Liver (tissue), 9 donors: Measurements from ENCODE around the gene ORMDL3. TPM values are rescaled to one million over a fixed set of nuclear protein-coding genes. Genes with fewer than 3 reads are reported as not detected.
"Not testable (repeated sequence)": the region's sequence is repeated elsewhere in the genome, so short reads cannot be mapped to it uniquely, and the experiment has no call there.

ENCODE experiments used
- DNase-seq: peaks from one replicate; pipeline ENCODE4 v3.0.0-alpha.2; 2017; ENCODE audit warnings: low spot score
- H3K27ac ChIP-seq, 2 donors: one replicate each; pipeline ENCODE4 v1.7.0; 2013; ENCODE audit warnings: inconsistent platforms in 2 of 2, low read length in 2 of 2, control low read depth in 1 of 2, low read depth in 1 of 2, mild to moderate bottlenecking in 1 of 2
- H3K27me3 ChIP-seq, 4 donors: one replicate each; pipeline versions ENCODE4 v1.6.1 to v1.7.0; 2013; ENCODE audit warnings: low read length in 3 of 4, inconsistent platforms in 1 of 4, mild to moderate bottlenecking in 1 of 4, moderate library complexity in 1 of 4; ENCODE audit not compliant: control insufficient read depth in 4 of 4, insufficient read depth in 4 of 4
- H3K36me3 ChIP-seq, 4 donors: one replicate each; pipeline versions ENCODE4 v1.6.1 to v1.7.0; 2013; ENCODE audit warnings: low read length in 3 of 4, mild to moderate bottlenecking in 3 of 4, low read depth in 1 of 4, moderate library complexity in 1 of 4; ENCODE audit not compliant: control insufficient read depth in 4 of 4, insufficient read depth in 3 of 4
- H3K4me1 ChIP-seq, 4 donors: one replicate each; pipeline versions ENCODE4 v1.6.1 to v1.7.0; 2013; ENCODE audit warnings: low read length in 3 of 4, mild to moderate bottlenecking in 3 of 4, moderate library complexity in 1 of 4; ENCODE audit not compliant: control insufficient read depth in 4 of 4, insufficient read depth in 4 of 4
- H3K4me3 ChIP-seq, 3 donors: one replicate each; pipeline versions ENCODE4 v1.6.1 to v1.7.0; 2013; ENCODE audit warnings: low read length in 3 of 3, control low read depth in 1 of 3, low read depth in 1 of 3, mild to moderate bottlenecking in 1 of 3
- H3K9ac ChIP-seq, 2 donors: one replicate each; pipeline ENCODE4 v1.7.0; 2013; ENCODE audit warnings: low read length in 2 of 2, mild to moderate bottlenecking in 2 of 2, moderate library complexity in 2 of 2, control low read depth in 1 of 2, low read depth in 1 of 2
- H3K9me3 ChIP-seq, 4 donors: one replicate each; pipeline versions ENCODE4 v1.6.1 to v1.7.0; 2013; ENCODE audit warnings: low read length in 3 of 4; ENCODE audit not compliant: control insufficient read depth in 4 of 4
- EGR1 ChIP-seq, 2 donors: IDR thresholded peaks; 2 replicates each; pipeline ENCODE4 v1.6.1; 2016 to 2018; ENCODE audit warnings: antibody characterized with exemption in 2 of 2, low read depth in 2 of 2
- FOXA1 ChIP-seq: IDR thresholded peaks from 2 replicates; pipeline ENCODE4 v1.6.1; 2016; ENCODE audit warnings: antibody characterized with exemption
- FOXA2 ChIP-seq: IDR thresholded peaks from 2 replicates; pipeline ENCODE4 v1.6.1; 2016; ENCODE audit warnings: antibody characterized with exemption
- HNF4A ChIP-seq, 2 donors: conservative IDR thresholded peaks; 2 replicates each; pipeline ENCODE4 v1.6.1; 2016; ENCODE audit warnings: antibody characterized with exemption in 2 of 2, mild to moderate bottlenecking in 2 of 2
- HNF4G ChIP-seq: IDR thresholded peaks from 2 replicates; pipeline ENCODE4 v1.6.1; 2016; ENCODE audit warnings: antibody characterized with exemption
- JUND ChIP-seq, 2 donors: IDR thresholded peaks; 2 replicates each; pipeline ENCODE4 v1.6.1; 2016; ENCODE audit warnings: antibody characterized with exemption in 2 of 2
- NR2F2 ChIP-seq: IDR thresholded peaks from 2 replicates; pipeline ENCODE4 v1.6.1; 2016; ENCODE audit warnings: antibody characterized with exemption
- RAD21 ChIP-seq, 2 donors: IDR thresholded peaks; 2 replicates each; pipeline ENCODE4 v1.6.1; 2016; ENCODE audit warnings: antibody characterized with exemption in 2 of 2, mild to moderate bottlenecking in 2 of 2
- RXRA ChIP-seq, 2 donors: IDR thresholded peaks; 2 replicates each; pipeline ENCODE4 v1.6.1; 2017 to 2018; ENCODE audit warnings: antibody characterized with exemption in 2 of 2, mild to moderate bottlenecking in 1 of 2
- SP1 ChIP-seq: IDR thresholded peaks from 2 replicates; pipeline ENCODE4 v1.6.1; 2018; ENCODE audit warnings: antibody characterized with exemption, mild to moderate bottlenecking
- YY1 ChIP-seq: IDR thresholded peaks from 2 replicates; pipeline ENCODE4 v1.6.1; 2016; ENCODE audit warnings: antibody characterized with exemption, mild to moderate bottlenecking
- WGBS: extraction: QIAGEN DNeasy Blood & Tissue Kit; methylation state at CpG from one replicate; pipeline ENCODE4 v1.1.7; 2013; 5-methylcytosine and 5-hydroxymethylcytosine counted together
- polyA plus RNA-seq, 2 donors: library from polyadenylated mRNA; stranded (reverse) in 1 of 2; unstranded in 1 of 2; fragments of 200-250 nt in 1 of 2; fragments of >200 nt in 1 of 2; fragmentation: Nextera tagmentation in 1 of 2; extraction: Ambion mirVana in 1 of 2; gene quantifications; one replicate each; pipeline versions ENCODE4 v1.2.1 to v1.2.3, GENCODE V29; 2013 to 2015
- total RNA-seq, 2 donors: library from RNA; depleted of rRNA; stranded (reverse); fragments of >200 nt; gene quantifications; one replicate each; pipeline ENCODE4 v1.2.3, GENCODE V29; 2014
- TF ChIP-seq, protein P1 (sequence below): IDR thresholded peaks from 2 replicates; pipeline ENCODE4 v1.6.1; 2016; ENCODE audit warnings: antibody characterized with exemption
- donor health status: healthy.
- donor health status: healthy.
- donor health status: healthy.
- donor health status: healthy.
- donor health status: healthy.

The ORMDL3 gene
- total and polyA plus RNA-seq, 4 donors = 71.0 to 141 (median 125) TPM

- peak in 1 of 2 donors; percentile 23 for TF ChIP-seq RXRA (IDR thresholded peaks at IDR 0.05)
- no peak for TF ChIP-seq JUND (IDR thresholded peaks at IDR 0.05)
- TF ChIP-seq NR2F2 = no peak
- no peak for TF ChIP-seq HNF4G
- TF ChIP-seq RAD21 (IDR thresholded peaks at IDR 0.05) = no peak
- 66% methylated on average over 22 of the region's 22 CpGs for WGBS
- Histone ChIP-seq H3K9me3 (no peaks in the 10 kb centered on the region), H3K27ac (peak overlapping the region; percentile 10 to 26), H3K9ac (no peak overlapping the region), H3K4me1 (peaks cover 13 to 30% (median 18%) of the 10 kb centered on the region in 4 donors), H3K4me3 (peak overlapping the region in 2 of 3 donors; percentile 12 to 34), H3K27me3 (no peaks in the 10 kb centered on the region), H3K36me3 (no peaks in the 10 kb centered on the region)
- no peak for DNase-seq
Observed at GRCh38 chr17:39951924-39952679, 24.7 kb upstream of the ORMDL3 start.

DNA sequence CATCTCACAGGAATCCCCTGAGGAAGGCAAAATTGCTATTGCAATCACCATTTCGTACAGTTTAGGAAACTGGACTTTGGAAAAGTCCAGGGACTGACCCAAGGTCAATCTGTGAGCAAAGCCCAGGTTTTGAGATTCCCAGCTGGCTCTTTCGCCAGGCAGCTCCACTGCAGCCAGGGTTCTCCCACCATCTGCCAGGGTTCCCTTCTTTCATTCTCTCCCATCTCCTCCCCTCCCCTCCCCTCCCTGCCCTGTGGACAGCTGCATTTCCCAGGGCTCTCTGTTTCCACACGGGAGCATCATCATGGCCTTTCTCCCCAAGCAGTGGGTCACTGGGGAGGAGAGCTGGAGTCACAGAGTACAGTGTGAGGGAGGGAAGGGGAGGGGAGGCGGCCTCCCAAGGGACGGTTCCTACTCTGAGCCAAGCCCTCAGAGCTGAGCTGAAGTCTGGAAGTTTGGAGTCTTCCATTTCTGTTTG lies 23.5 kb upstream of the ORMDL3 start:
- H3K9me3 ChIP-seq = no peaks in the 10 kb centered on the region
- no peaks in the 10 kb centered on the region for H3K27me3 ChIP-seq
- DNase-seq = no peak
- TF ChIP-seq YY1 (peak; percentile 18), FOXA1 (no peak), RXRA (IDR thresholded peaks at IDR 0.05) (peak; percentile 76 to 77), NR2F2 (peak; percentile 54), RAD21 (IDR thresholded peaks at IDR 0.05) (peak; percentile 17 to 47), SP1 (peak; percentile 90), HNF4G (peak; percentile 95), HNF4A (conservative IDR thresholded peaks at IDR 0.05) (peak; percentile 99 to 100), EGR1 (IDR thresholded peaks at IDR 0.05; ENCODE audit: low read depth in 2 of 2) (peak in 1 of 2 donors; percentile 57)
- TF ChIP-seq, protein P1, sequence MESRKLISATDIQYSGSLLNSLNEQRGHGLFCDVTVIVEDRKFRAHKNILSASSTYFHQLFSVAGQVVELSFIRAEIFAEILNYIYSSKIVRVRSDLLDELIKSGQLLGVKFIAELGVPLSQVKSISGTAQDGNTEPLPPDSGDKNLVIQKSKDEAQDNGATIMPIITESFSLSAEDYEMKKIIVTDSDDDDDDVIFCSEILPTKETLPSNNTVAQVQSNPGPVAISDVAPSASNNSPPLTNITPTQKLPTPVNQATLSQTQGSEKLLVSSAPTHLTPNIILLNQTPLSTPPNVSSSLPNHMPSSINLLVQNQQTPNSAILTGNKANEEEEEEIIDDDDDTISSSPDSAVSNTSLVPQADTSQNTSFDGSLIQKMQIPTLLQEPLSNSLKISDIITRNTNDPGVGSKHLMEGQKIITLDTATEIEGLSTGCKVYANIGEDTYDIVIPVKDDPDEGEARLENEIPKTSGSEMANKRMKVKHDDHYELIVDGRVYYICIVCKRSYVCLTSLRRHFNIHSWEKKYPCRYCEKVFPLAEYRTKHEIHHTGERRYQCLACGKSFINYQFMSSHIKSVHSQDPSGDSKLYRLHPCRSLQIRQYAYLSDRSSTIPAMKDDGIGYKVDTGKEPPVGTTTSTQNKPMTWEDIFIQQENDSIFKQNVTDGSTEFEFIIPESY = no peak
- H3K36me3 ChIP-seq = no peaks in the 10 kb centered on the region
- no peak overlapping the region for H3K9ac ChIP-seq
- H3K4me1 ChIP-seq = peaks cover 13 to 30% (median 19%) of the 10 kb centered on the region in 4 donors
- no peak overlapping the region for H3K4me3 ChIP-seq
- 39% methylated on average over 5 of the region's 5 CpGs for WGBS
- peak overlapping the region in 1 of 2 donors; percentile 40 for H3K27ac ChIP-seq

- peaks cover 13 to 36% (median 20%) of the 10 kb centered on the region in 4 donors for H3K4me1 ChIP-seq
- WGBS = 91% methylated on average over 2 of the region's 2 CpGs
- no peak overlapping the region for H3K9ac ChIP-seq
- H3K27ac ChIP-seq = peak overlapping the region in 1 of 2 donors; percentile 19
- no peak for TF ChIP-seq FOXA2
- H3K36me3 ChIP-seq = no peaks in the 10 kb centered on the region
- no peaks in the 10 kb centered on the region for H3K9me3 ChIP-seq
- no peak overlapping the region for H3K4me3 ChIP-seq
- no peak for DNase-seq
- no peaks in the 10 kb centered on the region for H3K27me3 ChIP-seq
Observed at GRCh38 chr17:39949028-39949427, 21.6 kb upstream of the ORMDL3 start.

DNA sequence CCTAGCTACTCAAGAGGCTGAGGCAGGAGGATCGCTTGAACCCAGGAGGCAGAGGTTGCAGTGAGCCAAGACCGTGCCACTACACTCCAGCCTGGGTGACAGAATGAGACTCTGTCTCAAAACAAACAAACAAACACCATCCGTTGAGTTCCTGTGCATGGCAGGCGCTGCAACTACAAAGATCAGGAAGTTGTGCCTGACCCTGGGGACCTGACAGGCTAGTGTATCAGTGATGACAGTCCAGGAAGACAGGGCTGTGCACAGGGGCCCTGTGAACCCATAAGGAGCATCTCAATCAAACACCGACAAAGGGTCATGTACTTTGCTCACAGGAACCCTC lies 21.1 kb upstream of the ORMDL3 start:
- not testable (repeated sequence) for H3K9ac ChIP-seq, H3K36me3 ChIP-seq, H3K27ac ChIP-seq, H3K27me3 ChIP-seq, DNase-seq, H3K9me3 ChIP-seq, H3K4me3 ChIP-seq
- peaks cover 16 to 37% (median 25%) of the 10 kb centered on the region in 4 donors for H3K4me1 ChIP-seq
- 72% methylated on average over 5 of the region's 5 CpGs for WGBS
